PC-3 (cell line): ENCODE measurements around the gene CAPZB. TPM values are rescaled to one million over a fixed set of nuclear protein-coding genes. Genes with fewer than 3 reads are reported as not detected.

Source experiments
- ATAC-seq: fragments of 200-7000 bp; cut with Tn5 transposase; 2 replicates; pipeline ENCODE4 v1.9.1; 2020; ENCODE audit warnings: mild to moderate bottlenecking, moderate library complexity
- BruUV-seq: library from RNA; stranded (reverse); fragments of 400-500 nt; replicated peaks from 2 replicates; lab custom pipeline; 2021; lab: Mats Ljungman, UMichigan
- CTCF ChIA-PET: fragments of 300-600 bp; sonication (Branson Sonifier 250); formaldehyde crosslinking; loops from one replicate; lab custom pipeline; 2022; ENCODE audit warnings: antibody characterized with exemption; lab: Charles Lee
- POLR2A ChIA-PET: fragments of 300-600 bp; sonication (Branson Sonifier 250); formaldehyde crosslinking; loops from one replicate; lab custom pipeline; 2022; ENCODE audit warnings: antibody characterized with exemption; ENCODE audit not compliant: unreplicated experiment; lab: Charles Lee
- DNase-seq: peaks from one replicate; pipeline ENCODE4 v3.0.0-alpha.2; 2015
- H2AFZ ChIP-seq: fragments of 300-600 bp; sonication (generic); 2 replicates; pipeline ENCODE4 v1.6.0; 2016; ENCODE audit warnings: antibody characterized with exemption, low read length
- H3F3A ChIP-seq: fragments of 300-600 bp; sonication (generic); one replicate; pipeline ENCODE4 v1.6.0; 2017; ENCODE audit warnings: antibody characterized with exemption, low read length, control low read depth, mild to moderate bottlenecking; ENCODE audit not compliant: unreplicated experiment
- H3K27ac ChIP-seq: fragments of 300-600 bp; sonication (generic); 2 replicates; pipeline ENCODE4 v1.5.1; 2016; ENCODE audit warnings: mild to moderate bottlenecking, low read length
- H3K27me3 ChIP-seq: fragments of 300-600 bp; sonication (generic); 2 replicates; pipeline ENCODE4 v1.6.1; 2016; ENCODE audit warnings: low read length, mixed read lengths
- H3K36me3 ChIP-seq: fragments of 300-600 bp; sonication (generic); 2 replicates; pipeline ENCODE4 v1.6.1; 2016; ENCODE audit warnings: low read depth, mixed run types, low read length, mixed read lengths
- H3K4me1 ChIP-seq: fragments of 300-600 bp; sonication (generic); 2 replicates; pipeline ENCODE4 v1.5.1; 2016; ENCODE audit warnings: low read length; ENCODE audit not compliant: insufficient read depth
- H3K4me2 ChIP-seq: fragments of 300-600 bp; sonication (generic); 2 replicates; pipeline ENCODE4 v1.6.0; 2016; ENCODE audit warnings: low read length
- H3K4me3 ChIP-seq: fragments of 300-600 bp; sonication (generic); 2 replicates; pipeline ENCODE4 v1.5.1; 2016; ENCODE audit warnings: mild to moderate bottlenecking, low read length, mixed read lengths
- H3K79me2 ChIP-seq: fragments of 300-600 bp; sonication (generic); 2 replicates; pipeline ENCODE4 v1.6.1; 2017; ENCODE audit warnings: low read length, mixed read lengths
- H3K9ac ChIP-seq: fragments of 300-600 bp; sonication (generic); 2 replicates; pipeline ENCODE4 v1.6.0; 2016; ENCODE audit warnings: mild to moderate bottlenecking, low read length
- H3K9me2 ChIP-seq: fragments of 300-600 bp; sonication (generic); replicated peaks from 2 replicates; pipeline ENCODE4 v1.6.1; 2016; ENCODE audit warnings: mixed run types, low read length, mixed read lengths
- H3K9me3 ChIP-seq: fragments of 300-600 bp; sonication (generic); 2 replicates; pipeline ENCODE4 v1.6.1; 2016; ENCODE audit warnings: low read length, mixed read lengths
- H4K20me1 ChIP-seq: fragments of 300-600 bp; sonication (generic); 2 replicates; pipeline ENCODE4 v1.6.1; 2016; ENCODE audit warnings: low read length, mixed read lengths
- EZH2 ChIP-seq: fragments of 300-600 bp; sonication (generic); IDR thresholded peaks from one replicate; pipeline ENCODE4 v1.6.1; 2017; ENCODE audit warnings: antibody characterized with exemption, mild to moderate bottlenecking, low read length; ENCODE audit not compliant: unreplicated experiment
- EZH2phosphoT487 ChIP-seq: fragments of 300-600 bp; sonication (generic); IDR thresholded peaks from 2 replicates; pipeline ENCODE4 v1.6.1; 2018; ENCODE audit warnings: mild to moderate bottlenecking, antibody characterized with exemption, low read length, borderline replicate concordance
- intact Hi-C: fragments of 100-400 bp; cut with micrococcal nuclease; formaldehyde crosslinking; loops from 2 replicates; pipeline ENCODE4 v1.9.0; 2023
- total RNA-seq: library from RNA; depleted of rRNA; stranded (reverse); fragments of >200 nt; gene quantifications from 2 replicates; pipeline ENCODE4 v1.2.3, GENCODE V29; 2014
- TF ChIP-seq, protein P1 (sequence below): fragments of 300-600 bp; sonication (generic); conservative IDR thresholded peaks from 2 replicates; pipeline ENCODE4 v1.5.1; 2017; ENCODE audit warnings: antibody characterized with exemption, low read depth, mild to moderate bottlenecking, low read length

The CAPZB gene
- total RNA-seq, 1 experiment from 2014 or later = 86.7 TPM

DNA sequence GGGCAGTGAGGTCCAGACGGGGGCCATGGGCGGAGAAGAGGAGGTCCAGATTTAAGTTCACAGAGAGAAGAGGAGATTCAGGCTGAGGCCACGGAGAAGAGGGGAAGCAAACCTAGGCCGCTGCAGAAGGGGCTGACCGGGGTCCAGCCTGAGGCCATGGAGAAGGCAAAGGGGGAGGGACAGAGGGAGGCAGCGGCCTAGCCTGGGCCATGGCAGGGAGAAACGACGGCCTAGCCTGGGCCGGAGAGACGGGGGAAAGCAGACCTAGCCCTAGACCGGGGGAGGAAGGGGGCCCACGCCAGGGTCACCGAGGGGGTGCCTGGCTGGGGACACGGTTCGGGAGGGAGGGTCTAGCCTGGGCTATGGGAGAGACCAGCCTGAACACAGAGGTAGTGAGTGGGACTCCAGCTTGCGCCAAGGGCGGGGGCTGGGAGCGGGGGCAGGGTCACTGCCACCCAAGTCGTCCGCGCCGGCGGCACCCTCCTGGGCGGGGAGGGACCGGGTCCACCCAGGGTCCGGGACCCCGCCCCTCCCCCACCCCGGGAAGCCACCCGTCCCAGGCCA, 459 bp downstream of the CAPZB start:
- no TSS peak for BruUV-seq
- no peak for TF ChIP-seq EZH2phosphoT487
- intact Hi-C loops = loop anchor here (5.0 to 10.0 kb wide), 3 partner anchors 42 to 90 kb away; no protein-coding TSS in a partner anchor
- Histone ChIP-seq H3F3A (no peaks in the 10 kb centered on the region), H3K36me3 (peaks cover 4% of the 10 kb centered on the region; the same call in 1 of the 2 replicates), H3K27me3 (no peaks in the 10 kb centered on the region), H3K4me1 (peaks cover 35% of the 10 kb centered on the region), H3K9ac (peak overlapping the region; percentile 96), H4K20me1 (peaks cover 46% of the 10 kb centered on the region), H3K9me2 (no peaks in the 10 kb centered on the region), H3K27ac (peak overlapping the region; percentile 49), H3K4me3 (peak overlapping the region; percentile 100), H3K4me2 (peak overlapping the region; percentile 99), H3K9me3 (no peaks in the 10 kb centered on the region), H3K79me2 (peaks cover 55% of the 10 kb centered on the region), H2AFZ (peak overlapping the region; percentile 59)
- DNase-seq = no peak
- peak; percentile 5 for ATAC-seq
- ChIA-PET POLR2A (interaction anchor here (0.6 kb wide), 5 partner anchors 64 to 410 kb away, joined by 4 to 16 read pairs (median 6); no protein-coding TSS in a partner anchor), CTCF (no interaction called here)

DNA sequence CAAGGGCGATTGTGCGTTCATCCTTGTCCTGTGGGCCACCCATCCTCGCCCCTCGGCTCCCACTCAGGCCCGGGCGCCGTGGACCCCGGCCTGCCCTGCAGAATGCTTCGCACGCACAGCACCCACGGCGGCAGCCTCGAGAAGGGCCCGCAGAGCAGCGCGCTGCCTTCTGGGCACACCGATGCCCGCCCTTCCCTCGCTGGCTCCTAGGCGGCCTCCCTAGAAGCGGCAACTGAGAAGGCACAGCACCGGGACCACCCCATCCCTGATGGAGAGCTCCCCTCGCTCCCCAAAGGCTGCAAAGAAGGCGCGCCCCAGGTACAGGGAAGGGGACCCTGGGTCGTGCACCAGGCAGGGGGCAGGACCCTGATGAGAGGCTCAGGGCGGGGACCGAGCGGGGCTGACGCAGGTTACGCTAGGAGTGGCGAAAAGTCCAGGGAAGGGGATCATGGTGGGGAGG, 971 bp downstream of the CAPZB start:
- BruUV-seq = no TSS peak
- POLR2A ChIA-PET = no interaction called here
- ATAC-seq = no peak
- intact Hi-C loops = loop anchor here (10.0 kb wide), 2 partner anchors 50 to 90 kb away; no protein-coding TSS in a partner anchor
- Histone ChIP-seq H3K9me3 (no peaks in the 10 kb centered on the region), H3K4me3 (peak overlapping the region; percentile 100), H3K36me3 (peaks cover 4% of the 10 kb centered on the region; the same call in 1 of the 2 replicates), H4K20me1 (peaks cover 50% of the 10 kb centered on the region), H3K27me3 (no peaks in the 10 kb centered on the region), H3K4me2 (peak overlapping the region; percentile 99), H3F3A (no peaks in the 10 kb centered on the region), H2AFZ (no peak overlapping the region), H3K79me2 (peaks cover 60% of the 10 kb centered on the region), H3K4me1 (peaks cover 35% of the 10 kb centered on the region), H3K27ac (no peak overlapping the region), H3K9me2 (no peaks in the 10 kb centered on the region), H3K9ac (peak overlapping the region; percentile 96)
- DNase-seq = no peak
- CTCF ChIA-PET = no interaction called here
- TF ChIP-seq EZH2 = no peak
- TF ChIP-seq EZH2phosphoT487 = no peak
- TF ChIP-seq, protein P1, sequence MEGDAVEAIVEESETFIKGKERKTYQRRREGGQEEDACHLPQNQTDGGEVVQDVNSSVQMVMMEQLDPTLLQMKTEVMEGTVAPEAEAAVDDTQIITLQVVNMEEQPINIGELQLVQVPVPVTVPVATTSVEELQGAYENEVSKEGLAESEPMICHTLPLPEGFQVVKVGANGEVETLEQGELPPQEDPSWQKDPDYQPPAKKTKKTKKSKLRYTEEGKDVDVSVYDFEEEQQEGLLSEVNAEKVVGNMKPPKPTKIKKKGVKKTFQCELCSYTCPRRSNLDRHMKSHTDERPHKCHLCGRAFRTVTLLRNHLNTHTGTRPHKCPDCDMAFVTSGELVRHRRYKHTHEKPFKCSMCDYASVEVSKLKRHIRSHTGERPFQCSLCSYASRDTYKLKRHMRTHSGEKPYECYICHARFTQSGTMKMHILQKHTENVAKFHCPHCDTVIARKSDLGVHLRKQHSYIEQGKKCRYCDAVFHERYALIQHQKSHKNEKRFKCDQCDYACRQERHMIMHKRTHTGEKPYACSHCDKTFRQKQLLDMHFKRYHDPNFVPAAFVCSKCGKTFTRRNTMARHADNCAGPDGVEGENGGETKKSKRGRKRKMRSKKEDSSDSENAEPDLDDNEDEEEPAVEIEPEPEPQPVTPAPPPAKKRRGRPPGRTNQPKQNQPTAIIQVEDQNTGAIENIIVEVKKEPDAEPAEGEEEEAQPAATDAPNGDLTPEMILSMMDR = no peak

DNA sequence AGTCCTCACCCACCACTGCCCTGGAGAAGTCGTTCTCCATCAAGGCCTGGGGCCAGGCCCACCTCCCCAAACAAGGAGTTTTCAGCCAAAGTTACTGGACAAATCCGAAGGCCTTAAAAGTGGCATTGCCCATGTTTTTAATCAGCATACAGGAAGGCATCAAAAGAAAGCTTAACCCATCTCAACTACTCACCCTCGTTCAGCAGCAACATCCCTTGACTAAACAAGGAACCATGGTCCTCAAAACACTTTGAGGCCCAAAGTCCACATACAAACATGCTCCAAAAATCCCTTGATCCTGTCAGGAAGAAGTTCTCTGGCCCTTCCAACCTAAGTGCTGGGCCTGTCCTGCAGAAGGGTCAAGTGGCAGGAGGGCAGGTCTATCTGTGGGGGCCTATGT, 1.6 kb downstream of the CAPZB start:
- H4K20me1 ChIP-seq = peaks cover 55% of the 10 kb centered on the region
- POLR2A ChIA-PET = no interaction called here
- TF ChIP-seq EZH2 = no peak

More for the DNA sequence above, 1.6 kb downstream of the CAPZB start:
- H3K9me3 ChIP-seq = no peaks in the 10 kb centered on the region
- H2AFZ ChIP-seq = no peak overlapping the region
- peaks cover 4% of the 10 kb centered on the region; the same call in 1 of the 2 replicates for H3K36me3 ChIP-seq
- BruUV-seq = TSS peak; percentile 27
- H3K9ac ChIP-seq = peak overlapping the region; percentile 96
- H3K27ac ChIP-seq = no peak overlapping the region
- intact Hi-C loops = loop anchor here (2.0 to 10.0 kb wide), 3 partner anchors 49 to 163 kb away; no protein-coding TSS in a partner anchor
- peaks cover 66% of the 10 kb centered on the region for H3K79me2 ChIP-seq
- no peaks in the 10 kb centered on the region for H3K27me3 ChIP-seq
- H3K4me2 ChIP-seq = peak overlapping the region; percentile 99
- no peaks in the 10 kb centered on the region for H3F3A ChIP-seq
- DNase-seq (no peak), ATAC-seq (no peak)
- H3K9me2 ChIP-seq = no peaks in the 10 kb centered on the region
- H3K4me3 ChIP-seq = peak overlapping the region; percentile 100
- peaks cover 35% of the 10 kb centered on the region for H3K4me1 ChIP-seq
- CTCF ChIA-PET = no interaction called here
